D341Med (cell line): ENCODE data around the gene TECPR2.

Experiments
- DNase-seq: peaks from one replicate; pipeline ENCODE4 v3.0.0; 2012; ENCODE audit warnings: low spot score

Gene TECPR2

DNA sequence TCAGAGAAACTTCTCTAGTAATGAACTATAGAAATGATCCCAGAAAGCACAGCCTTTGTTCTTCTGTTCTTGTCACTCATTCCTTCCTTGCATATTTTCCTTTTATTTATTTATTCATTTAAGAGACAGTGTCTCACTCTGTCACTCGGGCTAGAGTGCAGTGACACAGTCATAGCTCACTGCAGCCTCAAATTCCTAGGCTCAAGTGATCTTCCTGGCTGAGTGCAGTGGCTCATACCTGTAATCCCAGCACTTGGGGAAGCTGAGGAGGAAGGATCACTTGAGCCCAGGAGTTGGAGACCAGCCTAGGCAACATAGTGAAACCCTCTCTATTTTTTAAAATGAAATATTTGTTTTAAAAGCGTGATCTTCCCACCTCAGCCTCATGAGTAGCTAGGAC is 11.5 kb downstream of the TECPR2 start:
- DNase-seq: no peak

DNA sequence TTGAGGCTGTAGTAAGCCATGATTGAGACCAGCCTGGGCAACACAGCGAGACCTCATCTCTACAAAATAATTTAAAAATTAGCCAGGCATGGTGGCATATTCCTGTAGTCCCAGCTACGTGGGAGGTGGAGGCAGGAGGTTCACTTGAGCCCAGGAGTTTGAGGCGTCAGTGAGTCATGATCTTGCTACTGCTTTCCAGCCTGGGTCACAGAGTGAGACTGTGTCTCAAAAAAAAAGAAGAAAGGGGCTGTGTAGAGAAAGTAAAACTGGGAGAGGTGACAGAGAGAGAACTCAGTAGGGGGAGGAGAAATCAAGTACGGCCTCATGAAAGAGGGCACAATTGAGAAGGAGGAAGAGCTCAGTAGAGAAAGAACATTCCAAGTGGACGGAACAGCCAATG is 12.4 kb downstream of the TECPR2 start:
- DNase-seq: no peak

- DNase-seq: no peak
Measured at GRCh38 chr14:102377696-102378095, 15.0 kb downstream of the TECPR2 start.

DNA sequence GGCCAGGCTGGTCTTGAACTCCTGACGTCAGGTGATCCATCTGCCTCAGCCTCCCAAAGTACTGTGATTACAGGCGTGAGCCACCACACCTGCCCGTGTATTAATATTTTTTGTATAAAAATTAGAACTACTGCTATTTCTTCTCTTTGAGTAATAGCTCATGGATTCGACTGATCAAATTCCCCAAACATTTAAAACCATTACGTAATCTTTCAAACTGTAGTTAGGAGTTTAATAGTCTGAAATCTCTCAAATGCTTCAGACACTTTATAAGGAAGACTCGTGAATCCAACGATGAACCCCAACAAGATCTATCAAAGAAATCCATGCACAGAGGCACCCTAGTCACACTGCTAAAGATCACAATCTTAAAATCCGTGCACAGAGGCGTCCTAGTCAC is 16.1 kb downstream of the TECPR2 start:
- no peak for DNase-seq

DNA sequence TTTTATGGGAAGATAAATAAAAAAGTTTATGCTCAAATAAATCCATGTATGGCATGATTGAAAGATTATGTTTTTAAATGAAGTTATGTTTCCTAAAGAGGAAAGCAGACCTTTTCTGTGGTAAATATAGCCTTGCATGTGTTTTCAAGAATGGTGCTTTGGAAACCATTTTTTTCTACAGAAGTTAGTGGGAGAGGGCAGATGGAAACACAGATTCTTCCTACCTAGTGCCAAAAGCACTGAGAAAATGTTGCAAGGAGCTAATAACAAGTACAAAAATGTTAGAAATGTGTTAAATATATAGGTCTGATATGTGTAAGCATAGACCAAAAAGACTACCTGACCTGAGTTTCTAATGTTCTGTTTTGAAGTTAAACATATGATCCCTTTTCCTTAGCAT is 24.3 kb downstream of the TECPR2 start:
- no peak for DNase-seq

GRCh38 chr14:102389246-102389645 is 26.5 kb downstream of the TECPR2 start:
- no peak for DNase-seq

GRCh38 chr14:102390064-102390855 is 27.5 kb downstream of the TECPR2 start:
- no peak for DNase-seq

DNA sequence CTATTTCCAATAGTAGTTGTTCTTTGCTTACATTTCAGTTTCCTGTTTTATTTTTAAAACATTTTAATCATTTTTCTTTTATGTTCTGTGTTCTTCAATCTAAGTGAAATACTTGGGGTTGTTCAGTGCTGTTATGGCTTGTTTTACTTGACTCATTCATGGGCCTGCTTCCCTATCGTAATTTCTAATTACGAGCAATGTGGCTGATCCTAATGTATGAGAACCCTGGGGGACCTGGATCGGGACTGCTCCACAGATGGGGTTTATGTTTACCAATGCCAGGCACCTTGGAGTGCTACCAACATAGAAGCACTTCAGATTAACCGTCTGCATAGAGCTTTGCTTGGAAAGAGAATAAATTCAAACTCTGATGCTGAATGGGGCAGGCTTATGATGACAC is 29.8 kb downstream of the TECPR2 start:
- DNase-seq: no peak

GRCh38 chr14:102394717-102395375 is 32.1 kb downstream of the TECPR2 start:
- no peak for DNase-seq

- no peak for DNase-seq
Measured at GRCh38 chr14:102396521-102396920, 33.8 kb downstream of the TECPR2 start.

DNA sequence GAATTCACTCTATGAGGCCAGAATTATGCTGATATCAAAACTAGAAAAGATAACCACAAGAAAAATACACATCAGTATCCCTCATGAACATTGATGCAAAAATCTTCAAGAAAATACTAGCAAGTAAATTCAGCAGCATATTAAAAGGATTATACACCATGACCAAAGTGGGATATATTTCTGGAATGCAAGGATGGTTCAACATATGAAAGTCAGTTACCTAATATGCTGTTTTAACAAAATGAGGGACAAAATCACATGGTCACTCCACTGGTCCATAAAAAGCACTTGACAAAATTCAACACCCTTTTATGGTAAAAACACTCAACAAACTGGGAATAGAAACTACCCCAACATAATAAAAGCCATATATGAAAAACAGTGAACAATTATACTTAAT is 40.3 kb downstream of the TECPR2 start:
- no peak for DNase-seq

DNA sequence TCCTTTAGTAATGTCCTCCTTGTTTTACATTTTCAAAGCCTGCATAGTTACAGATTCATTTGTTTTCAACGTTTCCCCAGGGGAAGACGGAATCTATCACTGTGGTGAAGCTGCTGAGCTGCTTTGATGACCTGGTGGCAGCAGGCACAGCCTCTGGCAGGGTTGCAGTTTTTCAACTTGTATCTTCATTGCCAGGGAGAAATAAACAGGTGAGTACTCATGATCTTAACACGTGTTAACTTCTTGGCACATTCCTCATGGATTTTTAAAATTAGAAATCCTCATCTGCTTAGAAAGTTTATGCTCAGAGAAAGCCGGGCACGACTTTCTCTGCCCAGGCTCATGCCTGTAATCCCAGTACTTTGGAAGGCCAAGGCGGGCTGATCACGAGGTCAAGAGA is 44.5 kb downstream of the TECPR2 start:
- no peak for DNase-seq

DNA sequence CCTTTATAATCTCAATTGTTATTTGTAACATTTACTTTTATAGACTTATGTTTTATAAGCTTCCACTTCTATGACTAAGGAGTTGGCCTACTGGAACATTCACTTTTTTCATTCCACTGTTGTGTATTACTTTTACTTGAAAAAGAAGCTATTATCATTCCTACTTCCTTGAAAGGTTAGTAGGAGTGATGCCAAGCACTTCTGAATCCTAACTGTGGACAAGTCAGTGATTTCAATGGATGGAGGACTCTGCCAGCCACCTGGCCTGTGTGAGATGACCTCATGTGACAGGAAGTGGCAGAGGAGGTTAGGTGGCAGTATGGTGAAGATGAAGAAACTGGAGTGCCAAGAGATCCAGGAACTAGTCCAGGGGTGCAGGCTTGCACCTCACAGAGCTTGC is 46.0 kb downstream of the TECPR2 start:
- no peak for DNase-seq

DNA sequence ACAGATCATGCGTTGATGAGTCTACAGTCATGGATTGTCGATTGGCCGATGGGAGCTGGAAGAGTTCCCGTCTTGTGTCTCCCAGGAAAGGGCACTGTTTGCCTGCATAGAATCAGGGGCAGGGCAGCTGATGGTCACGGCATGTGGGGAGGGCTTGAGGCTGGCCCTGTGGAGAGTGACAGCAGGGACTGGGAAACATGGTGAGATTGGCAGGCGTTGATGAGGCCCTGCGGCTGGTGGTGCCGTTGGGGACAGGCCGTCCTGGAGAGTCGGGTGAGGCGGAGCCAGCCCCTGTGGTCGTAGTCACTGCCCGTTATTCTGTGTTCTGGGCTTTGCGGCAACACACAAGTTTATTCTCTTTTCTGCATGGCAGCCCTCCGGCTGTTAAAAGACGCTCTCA is 52.9 kb downstream of the TECPR2 start:
- DNase-seq: no peak

DNA sequence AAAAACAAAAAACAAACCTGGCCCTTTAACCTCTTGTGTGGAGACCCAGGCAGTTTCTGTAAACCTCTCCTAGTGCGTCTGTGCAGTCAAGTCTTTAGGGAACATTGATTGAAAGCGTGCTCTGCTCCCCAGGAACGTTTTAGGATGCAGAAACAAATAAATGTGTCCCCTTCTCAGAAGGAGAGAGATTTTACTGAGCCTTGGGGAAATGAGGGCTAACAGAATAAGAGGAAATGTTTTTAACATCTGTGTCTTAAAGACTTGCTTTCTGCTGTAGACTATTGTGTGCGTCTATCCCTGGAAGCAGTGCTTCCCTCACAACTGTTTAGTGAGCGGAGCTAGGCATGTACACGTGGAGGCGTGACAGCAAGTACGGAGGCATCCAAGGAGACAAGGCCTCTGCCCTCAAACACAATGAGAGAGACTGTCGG is 54.3 kb downstream of the TECPR2 start:
- DNase-seq: no peak

DNA sequence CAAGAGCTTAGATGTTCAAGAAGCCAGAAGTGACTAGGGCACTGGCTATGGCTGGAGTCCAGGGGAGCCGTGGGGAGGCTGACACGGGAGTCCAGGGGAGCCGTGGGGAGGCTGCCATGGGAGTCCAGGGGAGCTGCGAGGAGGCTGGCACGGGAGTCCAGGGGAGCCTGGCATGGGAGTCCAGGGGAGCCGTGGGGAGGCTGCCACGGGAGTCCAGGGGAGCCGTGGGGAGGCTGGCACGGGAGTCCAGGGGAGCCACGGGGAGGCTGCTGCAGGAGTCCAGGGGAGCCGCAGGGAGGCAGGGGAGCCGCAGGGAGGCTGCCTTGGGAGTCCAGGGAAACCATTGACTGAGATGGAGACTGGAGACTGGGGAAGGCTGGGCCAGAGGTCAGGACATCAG is 54.9 kb downstream of the TECPR2 start:
- no peak for DNase-seq

GRCh38 chr14:102418169-102418852 is 55.6 kb downstream of the TECPR2 start:
- no peak for DNase-seq

GRCh38 chr14:102418853-102419240 is 56.1 kb downstream of the TECPR2 start:
- DNase-seq: no peak

- no peak for DNase-seq
Measured at GRCh38 chr14:102419276-102419675, 56.5 kb downstream of the TECPR2 start.

GRCh38 chr14:102419716-102420115 is 57.0 kb downstream of the TECPR2 start:
- DNase-seq: no peak

DNA sequence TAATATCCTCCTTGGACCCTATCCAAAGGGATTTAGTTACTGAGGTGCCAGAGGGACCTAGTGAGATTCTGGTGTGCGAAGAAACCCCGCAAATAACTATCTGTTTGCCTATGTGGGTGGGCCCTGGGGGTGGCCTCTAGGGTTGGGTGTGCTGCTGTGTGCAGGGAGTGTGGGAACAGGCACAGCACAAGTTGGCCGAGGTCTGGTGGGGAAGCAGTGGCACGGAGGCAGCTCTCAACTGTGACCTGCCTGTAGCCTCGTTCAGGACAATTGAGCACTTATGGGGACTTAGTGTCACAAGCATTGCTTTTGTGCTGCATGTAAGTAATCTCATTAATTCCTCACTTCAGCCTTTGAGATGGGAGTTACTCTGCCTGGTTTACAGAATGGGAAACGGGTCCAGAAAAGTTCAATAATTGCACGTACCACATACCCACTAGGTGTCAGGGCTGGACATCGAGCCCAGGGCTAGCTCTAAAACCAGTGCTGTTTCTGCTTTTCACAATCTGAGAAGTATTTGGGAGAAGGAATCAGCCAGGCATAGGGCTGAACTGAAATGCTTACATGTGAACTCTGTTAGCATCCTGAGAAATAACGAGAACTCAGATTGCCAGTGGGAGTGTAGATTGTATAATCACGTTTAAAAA is 58.8 kb downstream of the TECPR2 start:
- DNase-seq: no peak

DNA sequence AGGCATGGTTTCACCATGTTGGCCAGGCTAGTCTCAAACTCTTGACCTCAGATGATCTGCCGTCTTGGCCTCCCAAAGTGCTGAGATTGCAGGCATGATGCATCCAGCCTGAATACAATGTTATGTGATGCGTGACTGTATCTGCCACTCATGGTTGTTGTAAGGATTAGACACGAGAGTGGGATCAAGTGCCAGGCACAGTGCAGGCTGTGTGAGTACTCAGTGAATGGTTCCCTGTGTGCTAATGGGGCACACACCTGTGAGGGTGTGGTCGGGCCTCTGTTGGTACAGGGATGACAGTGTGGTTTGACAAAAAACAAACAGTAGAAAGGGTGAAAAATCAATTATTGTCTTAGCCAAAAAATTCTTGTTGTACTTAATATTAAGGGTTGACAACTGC is 61.8 kb downstream of the TECPR2 start:
- no peak for DNase-seq

DNA sequence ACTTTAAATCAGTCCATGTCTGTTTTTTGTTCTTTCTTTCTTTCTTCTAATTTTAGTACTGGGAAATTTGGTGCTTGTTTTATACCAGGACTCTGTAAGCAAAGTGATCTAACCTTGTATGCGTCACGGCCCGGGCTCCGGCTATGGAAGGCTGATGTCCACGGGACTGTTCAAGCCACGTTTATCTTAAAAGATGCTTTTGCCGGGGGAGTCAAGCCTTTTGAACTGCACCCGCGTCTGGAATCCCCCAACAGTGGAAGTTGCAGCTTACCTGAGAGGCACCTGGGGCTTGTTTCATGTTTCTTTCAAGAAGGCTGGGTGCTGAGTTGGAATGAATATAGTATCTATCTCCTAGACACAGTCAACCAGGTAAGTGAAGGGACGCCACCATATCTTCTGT is 62.2 kb downstream of the TECPR2 start:
- DNase-seq: no peak
